Amygdala (tissue), 56 donors: ENCODE results near the gene UROC1.

ENCODE experiments used
- DNase-seq, 56 donors: peaks; one replicate each; lab custom pipeline; 2025; lab: John Stamatoyannopoulos, UW

Gene UROC1

DNA sequence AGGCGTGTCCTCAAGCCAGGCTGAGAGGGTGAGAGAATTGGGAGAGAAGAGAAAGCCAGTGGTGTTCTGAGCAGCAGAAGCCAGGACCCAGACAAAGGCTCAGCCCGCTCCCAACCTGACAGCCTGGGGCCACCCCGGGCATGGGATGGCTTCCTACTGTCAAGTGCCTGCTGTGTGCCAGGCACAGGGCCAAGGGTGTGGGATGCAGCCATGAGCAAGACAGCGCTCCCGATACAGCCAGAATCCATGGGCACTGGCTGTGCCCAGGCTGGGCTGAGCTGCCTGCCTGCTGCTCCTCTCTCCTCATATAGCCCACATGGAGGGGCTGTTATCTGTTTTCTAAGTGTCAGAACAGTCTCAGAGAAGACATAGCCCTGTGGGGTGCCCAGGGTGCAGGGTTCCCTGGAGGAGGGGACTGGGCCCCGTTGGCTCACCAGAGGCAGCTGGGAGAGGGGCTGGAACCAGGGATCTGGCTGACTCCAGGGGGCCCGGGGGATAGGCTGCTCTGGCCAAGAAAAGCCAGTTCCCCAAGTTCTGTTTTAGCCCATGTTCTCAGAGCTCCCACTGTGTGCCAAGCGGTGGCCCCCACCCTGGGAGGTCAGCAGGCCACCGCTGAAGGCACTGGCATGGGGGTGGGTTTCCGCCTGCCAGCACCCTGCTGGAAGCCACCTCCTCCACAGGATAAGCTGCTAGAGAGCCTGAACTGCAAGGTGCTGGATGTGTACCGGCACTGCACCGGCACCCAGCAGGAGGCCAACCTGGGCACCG is 83.9 kb downstream of the UROC1 start:
- DNase-seq: no peak

DNA sequence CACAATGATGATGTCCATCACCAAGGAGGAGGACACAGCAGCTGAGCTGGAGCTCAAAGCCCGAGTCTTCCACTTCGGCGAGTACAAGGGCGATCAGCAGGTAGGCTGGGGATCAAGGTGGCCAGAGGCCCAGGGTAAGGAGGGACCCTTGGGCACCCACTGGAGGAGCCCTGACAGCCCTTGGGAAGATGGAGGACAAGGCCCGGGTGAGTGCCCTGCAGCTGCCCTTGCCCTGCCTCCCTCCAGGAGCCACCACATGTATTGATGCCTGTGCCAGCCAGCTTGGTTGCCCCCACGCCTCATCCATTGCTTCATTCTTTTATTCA is 84.5 kb downstream of the UROC1 start:
- no peak for DNase-seq

DNA sequence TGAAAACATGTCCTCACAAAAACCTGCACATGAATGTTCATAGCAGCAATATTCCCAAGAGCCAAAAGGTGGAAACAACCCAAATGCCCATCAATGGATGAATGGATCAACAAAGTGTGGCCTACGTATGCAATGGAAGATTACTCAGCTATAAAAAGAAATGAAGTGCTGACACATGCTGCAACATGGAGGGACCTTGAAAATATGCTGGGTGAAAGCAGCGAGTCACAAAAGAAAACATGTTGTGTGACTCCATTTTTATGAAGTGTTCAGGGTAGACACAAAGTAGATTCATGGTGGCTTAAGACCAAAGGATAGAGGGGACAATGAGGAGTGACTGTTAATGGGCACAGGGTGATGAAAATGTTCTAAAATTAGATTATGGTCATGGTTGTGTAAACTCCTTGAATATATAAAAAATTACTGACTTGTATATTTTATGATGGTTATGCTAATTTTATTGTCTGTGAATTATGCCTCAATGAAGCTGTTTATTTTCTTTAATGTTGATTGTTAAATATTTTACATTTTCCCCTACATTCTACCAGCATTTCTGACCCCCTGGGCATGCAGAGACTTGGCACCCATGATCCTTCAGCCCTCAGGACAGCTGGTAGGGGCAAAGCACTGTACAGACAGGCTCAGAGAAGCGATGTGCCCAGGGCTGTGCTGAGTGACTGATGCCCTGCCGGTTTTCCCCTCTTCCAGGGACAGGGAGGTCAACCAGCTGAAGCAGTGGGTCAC is 85.0 kb downstream of the UROC1 start:
- no peak for DNase-seq
